ENCODE measurements around the gene TRUB2. TPM values are rescaled to one million over a fixed set of nuclear protein-coding genes. Genes with fewer than 3 reads are reported as not detected.

TRUB2 gene
- total RNA-seq, 1 donor from 2014 or later = 27.8 TPM

GRCh38 chr9:128309551-128309950, 12.7 kb downstream of the TRUB2 start:
- no peak for TF ChIP-seq CTCF (IDR thresholded peaks at IDR 0.05; ENCODE audit: unreplicated experiment)
- Mint-ChIP-seq H3K27me3 (ENCODE audit: low read depth) (no peaks in the 10 kb centered on the region), H3K27ac (no peak overlapping the region), H3K9me3 (no peaks in the 10 kb centered on the region), H3K4me1 (no peaks in the 10 kb centered on the region), H3K4me3 (no peak overlapping the region), H3K36me3 (peaks cover 24% of the 10 kb centered on the region)
- DNase-seq (ENCODE audit: low spot score in 2 of 2, unreplicated experiment in 2 of 2) = no peak

GRCh38 chr9:128304971-128305288, 17.3 kb downstream of the TRUB2 start:
- no peak for DNase-seq (ENCODE audit: low spot score in 2 of 2, unreplicated experiment in 2 of 2)
- Mint-ChIP-seq H3K36me3 (peaks cover 12% of the 10 kb centered on the region), H3K4me1 (no peaks in the 10 kb centered on the region), H3K9me3 (no peaks in the 10 kb centered on the region), H3K4me3 (no peak overlapping the region), H3K27me3 (ENCODE audit: low read depth) (no peaks in the 10 kb centered on the region), H3K27ac (no peak overlapping the region)
- no peak for TF ChIP-seq CTCF (IDR thresholded peaks at IDR 0.05; ENCODE audit: unreplicated experiment)

- Mint-ChIP-seq H3K9me3 (no peaks in the 10 kb centered on the region), H3K4me1 (no peaks in the 10 kb centered on the region), H3K27me3 (ENCODE audit: low read depth) (no peaks in the 10 kb centered on the region), H3K4me3 (no peak overlapping the region), H3K27ac (no peak overlapping the region), H3K36me3 (peaks cover 8% of the 10 kb centered on the region)
- no peak for TF ChIP-seq CTCF (IDR thresholded peaks at IDR 0.05; ENCODE audit: unreplicated experiment)
- DNase-seq (ENCODE audit: low spot score in 2 of 2, unreplicated experiment in 2 of 2) = no peak
Measured at GRCh38 chr9:128304136-128304970, 17.9 kb downstream of the TRUB2 start.

- peaks cover 7% of the 10 kb centered on the region for H3K4me1 Mint-ChIP-seq
- no peak for TF ChIP-seq CTCF (IDR thresholded peaks at IDR 0.05; ENCODE audit: unreplicated experiment)
- peaks cover 2% of the 10 kb centered on the region for H3K36me3 Mint-ChIP-seq
Measured at GRCh38 chr9:128298535-128299482, 23.4 kb downstream of the TRUB2 start.

GRCh38 chr9:128297221-128297773, 24.9 kb downstream of the TRUB2 start:
- H3K27ac Mint-ChIP-seq = no peak overlapping the region
- peaks cover 3% of the 10 kb centered on the region for H3K36me3 Mint-ChIP-seq
- H3K4me3 Mint-ChIP-seq = no peak overlapping the region
- no peak for TF ChIP-seq CTCF (IDR thresholded peaks at IDR 0.05; ENCODE audit: unreplicated experiment)
- no peaks in the 10 kb centered on the region for H3K27me3 Mint-ChIP-seq (ENCODE audit: low read depth)
- H3K4me1 Mint-ChIP-seq = peaks cover 7% of the 10 kb centered on the region
- no peaks in the 10 kb centered on the region for H3K9me3 Mint-ChIP-seq
- no peak for DNase-seq (ENCODE audit: low spot score in 2 of 2, unreplicated experiment in 2 of 2)

More at GRCh38 chr9:128298535-128299482, 23.4 kb downstream of the TRUB2 start:
- H3K27me3 Mint-ChIP-seq (ENCODE audit: low read depth) = no peaks in the 10 kb centered on the region
- no peaks in the 10 kb centered on the region for H3K9me3 Mint-ChIP-seq
- no peak overlapping the region for H3K4me3 Mint-ChIP-seq
- peak overlapping the region; percentile 47 for H3K27ac Mint-ChIP-seq
- no peak for DNase-seq (ENCODE audit: low spot score in 2 of 2, unreplicated experiment in 2 of 2)

Data from mesothelial cell of epicardium (in vitro differentiated cells).